ENCODE measurements around the gene TEX50. TPM values are rescaled to one million over a fixed set of nuclear protein-coding genes. Genes with fewer than 3 reads are reported as not detected.
"Not testable (repeated sequence)": the region's sequence is repeated elsewhere in the genome, so short reads cannot be mapped to it uniquely, and the experiment has no call there.

TEX50 gene
- total RNA-seq, 4 donors from 2014 or later, result not detected

DNA sequence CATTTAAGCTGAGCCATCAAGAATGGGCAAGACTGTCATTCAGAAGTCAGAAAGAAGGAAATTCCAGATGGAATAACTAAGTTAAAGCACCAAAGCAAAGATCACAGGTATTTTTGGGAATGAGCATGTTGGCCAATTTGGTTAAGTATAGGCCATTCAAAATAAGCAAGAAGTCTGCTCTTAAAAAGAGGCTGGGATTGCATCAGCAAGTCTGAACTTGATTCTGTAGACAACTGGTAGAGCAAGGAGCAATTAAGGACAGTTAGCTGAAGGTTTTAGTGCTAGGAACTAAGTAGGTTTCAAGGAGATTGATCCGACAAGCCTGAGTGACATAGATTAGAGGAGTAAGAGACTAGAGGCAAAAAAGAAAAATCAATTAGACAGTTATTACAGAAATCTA, 26.1 kb downstream of the TEX50 start:
- intact Hi-C loops (cut with DNase I; ENCODE audit: low total_unique reads), result no loop called here

GRCh38 chr1:173661763-173662162, 26.6 kb downstream of the TEX50 start:
- TF ChIP-seq POLR2A (IDR thresholded peaks at IDR 0.05), result no peak
- TF ChIP-seq, protein P1, sequence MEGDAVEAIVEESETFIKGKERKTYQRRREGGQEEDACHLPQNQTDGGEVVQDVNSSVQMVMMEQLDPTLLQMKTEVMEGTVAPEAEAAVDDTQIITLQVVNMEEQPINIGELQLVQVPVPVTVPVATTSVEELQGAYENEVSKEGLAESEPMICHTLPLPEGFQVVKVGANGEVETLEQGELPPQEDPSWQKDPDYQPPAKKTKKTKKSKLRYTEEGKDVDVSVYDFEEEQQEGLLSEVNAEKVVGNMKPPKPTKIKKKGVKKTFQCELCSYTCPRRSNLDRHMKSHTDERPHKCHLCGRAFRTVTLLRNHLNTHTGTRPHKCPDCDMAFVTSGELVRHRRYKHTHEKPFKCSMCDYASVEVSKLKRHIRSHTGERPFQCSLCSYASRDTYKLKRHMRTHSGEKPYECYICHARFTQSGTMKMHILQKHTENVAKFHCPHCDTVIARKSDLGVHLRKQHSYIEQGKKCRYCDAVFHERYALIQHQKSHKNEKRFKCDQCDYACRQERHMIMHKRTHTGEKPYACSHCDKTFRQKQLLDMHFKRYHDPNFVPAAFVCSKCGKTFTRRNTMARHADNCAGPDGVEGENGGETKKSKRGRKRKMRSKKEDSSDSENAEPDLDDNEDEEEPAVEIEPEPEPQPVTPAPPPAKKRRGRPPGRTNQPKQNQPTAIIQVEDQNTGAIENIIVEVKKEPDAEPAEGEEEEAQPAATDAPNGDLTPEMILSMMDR (IDR thresholded peaks at IDR 0.05), result no peak
- intact Hi-C loops (cut with DNase I; ENCODE audit: low total_unique reads), result no loop called here
- no peak for DNase-seq (ENCODE audit: low spot score in 2 of 2)
- H3K4me3 ChIP-seq (ENCODE audit: low read depth, poor library complexity, severe bottlenecking), result no peak overlapping the region
- WGBS, 2 donors, result 46 to 58% methylated on average over 1 of the region's 1 CpG

More for the DNA sequence above, 26.1 kb downstream of the TEX50 start:
- no peak overlapping the region for H3K4me3 ChIP-seq (ENCODE audit: low read depth, poor library complexity, severe bottlenecking)
- WGBS, 2 donors, result 59 to 67% methylated on average over 1 of the region's 1 CpG
- no peak for DNase-seq (ENCODE audit: low spot score in 2 of 2)
- no peak for TF ChIP-seq POLR2A (IDR thresholded peaks at IDR 0.05)
- TF ChIP-seq, protein P1 (IDR thresholded peaks at IDR 0.05), result no peak

DNA sequence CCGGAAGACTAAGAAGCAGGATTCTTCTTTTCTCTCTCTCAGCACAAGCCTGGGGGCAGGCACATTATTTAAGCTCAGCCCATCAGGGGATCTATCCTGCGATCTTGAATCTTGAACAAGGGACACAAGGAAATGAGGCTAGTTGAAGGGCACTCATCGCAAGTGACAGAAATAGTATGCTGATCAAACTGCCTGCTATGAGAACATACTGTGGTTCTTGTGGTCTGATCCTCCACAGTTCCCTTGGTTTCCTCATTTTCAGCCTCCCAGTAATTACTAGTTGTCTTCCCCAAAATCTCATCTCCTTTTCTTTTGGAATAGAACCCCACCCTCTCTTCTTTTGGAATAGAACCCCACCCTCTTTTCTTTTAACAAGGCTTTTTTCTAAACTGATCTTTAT, 28.0 kb downstream of the TEX50 start:
- no peak for TF ChIP-seq POLR2A (IDR thresholded peaks at IDR 0.05)
- TF ChIP-seq, protein P1 (IDR thresholded peaks at IDR 0.05), result no peak
- H3K4me3 ChIP-seq (ENCODE audit: low read depth, poor library complexity, severe bottlenecking), result no peak overlapping the region
- DNase-seq (ENCODE audit: low spot score in 2 of 2), result no peak
- intact Hi-C loops (cut with DNase I; ENCODE audit: low total_unique reads), result no loop called here
- WGBS, 2 donors, result 75 to 90% methylated on average over 3 of the region's 3 CpGs

- TF ChIP-seq, protein P1 (IDR thresholded peaks at IDR 0.05), result no peak
- TF ChIP-seq POLR2A (IDR thresholded peaks at IDR 0.05), result no peak
- 90 to 91% methylated on average over 3 of the region's 3 CpGs for WGBS, 2 donors
- H3K4me3 ChIP-seq (ENCODE audit: low read depth, poor library complexity, severe bottlenecking), result no peak overlapping the region
- no peak for DNase-seq (ENCODE audit: low spot score in 2 of 2)
- intact Hi-C loops (cut with DNase I; ENCODE audit: low total_unique reads), result no loop called here
Measured at GRCh38 chr1:173666646-173667045, 31.5 kb downstream of the TEX50 start.

DNA sequence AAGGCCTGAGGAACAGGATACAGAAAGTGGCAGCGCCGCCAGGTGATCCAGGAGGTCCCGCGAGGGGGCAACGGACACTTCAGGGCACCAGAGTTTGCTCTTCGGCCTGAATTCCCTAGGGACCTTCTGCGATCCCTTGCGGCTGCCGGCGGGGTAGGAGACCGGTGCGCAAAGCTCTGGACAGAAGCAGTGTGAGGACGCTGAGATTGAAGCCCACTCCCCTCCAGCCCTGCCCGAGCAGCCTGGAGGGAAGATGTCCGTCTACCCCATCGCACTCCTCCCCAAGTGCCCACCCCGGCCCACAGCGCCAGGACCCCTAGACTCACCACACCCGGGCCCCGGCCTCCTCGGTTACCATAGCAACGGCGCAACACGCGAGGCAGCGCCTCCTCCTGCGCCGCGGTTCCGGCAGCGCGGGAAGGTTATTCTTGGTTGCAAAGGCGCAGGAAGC, 34.4 kb downstream of the TEX50 start, which contains the start of gene ANKRD45:
TSS of gene ANKRD45 (minus strand) at position 361 of the 451 bp plus-strand sequence. CDS start 10,433 bp downstream, outside the sequence.
- WGBS, 2 donors, result 1 to 5% methylated on average over 29 to 31 of the region's 33 CpGs
- H3K4me3 ChIP-seq (ENCODE audit: low read depth, poor library complexity, severe bottlenecking), result no peak within 1 kb of the TSS
- no peak for DNase-seq (ENCODE audit: low spot score in 2 of 2)
- no peak for TF ChIP-seq POLR2A (IDR thresholded peaks at IDR 0.05)
- TF ChIP-seq, protein P1 (IDR thresholded peaks at IDR 0.05), result no peak
- intact Hi-C loops (cut with DNase I; ENCODE audit: low total_unique reads), result no loop called here

DNA sequence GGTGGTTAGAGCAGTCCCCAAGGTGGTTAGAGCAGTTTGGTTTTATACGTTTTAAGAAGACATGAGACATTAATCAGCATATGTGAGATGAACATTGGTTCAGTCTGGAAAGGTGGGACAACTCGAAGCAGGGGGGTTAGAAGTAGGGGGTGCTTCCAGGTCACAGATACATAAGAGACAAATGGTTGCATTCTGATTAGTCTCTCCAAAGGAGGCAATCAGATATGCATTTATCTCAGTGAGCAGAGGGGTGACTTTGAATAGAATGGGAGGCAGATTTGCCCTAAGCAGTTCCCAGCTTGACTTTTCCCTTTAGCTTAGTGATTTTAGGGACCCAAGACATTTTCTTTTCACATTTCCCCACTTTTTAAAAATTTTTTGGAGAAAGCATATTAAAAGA, 39.4 kb downstream of the TEX50 start:
- 74 to 85% methylated on average over 2 of the region's 2 CpGs for WGBS, 2 donors
- DNase-seq (ENCODE audit: low spot score in 2 of 2); H3K4me3 ChIP-seq (ENCODE audit: low read depth, poor library complexity, severe bottlenecking); intact Hi-C loops (cut with DNase I; ENCODE audit: low total_unique reads): not testable (repeated sequence)

- WGBS, 2 donors, result 82 to 85% methylated on average over 5 of the region's 5 CpGs
- DNase-seq (ENCODE audit: low spot score in 2 of 2); intact Hi-C loops (cut with DNase I; ENCODE audit: low total_unique reads): not testable (repeated sequence)
Measured at GRCh38 chr1:173680152-173680551, 45.0 kb downstream of the TEX50 start.

More at GRCh38 chr1:173680152-173680551, 45.0 kb downstream of the TEX50 start:
- H3K4me3 ChIP-seq (ENCODE audit: low read depth, poor library complexity, severe bottlenecking), result not testable (repeated sequence)
